Pancreas (tissue), 10 donors: ENCODE data around the gene TREX2. TPM values are rescaled to one million over a fixed set of nuclear protein-coding genes. Genes with fewer than 3 reads are reported as not detected.

Experiments used
- ATAC-seq, 4 donors: fragments of 200-7000 bp; cut with Tn5 transposase; one replicate each; pipeline versions ENCODE4 v1.8.0 to v1.9.1; 2020; ENCODE audit warnings: mild to moderate bottlenecking in 4 of 4, moderate library complexity in 4 of 4
- DNase-seq, 6 donors: peaks; one replicate each; pipeline ENCODE4 v3.0.0-alpha.2; 2020
- FAIRE-seq: peaks from 2 replicates; lab custom pipeline; 2012; peaks lifted over from hg19 to GRCh38; lab: Jason Lieb, UNC
- H3K27ac ChIP-seq, 4 donors: fragments of 200-600 bp; sonication (generic); 1 replicate in 3 of 4; 2 replicates in 1 of 4; pipeline versions ENCODE4 v1.5.0 to v1.8.0; 2020
- H3K27me3 ChIP-seq, 4 donors: fragments of 200-600 bp; one replicate each; pipeline ENCODE4 v1.8.0; 2021
- H3K36me3 ChIP-seq, 3 donors: fragments of 200-600 bp; sonication (generic) in 1 of 3; one replicate each; pipeline versions ENCODE4 v1.5.0 to v1.8.0; 2020 to 2021
- H3K4me1 ChIP-seq, 3 donors: fragments of 200-600 bp; one replicate each; pipeline ENCODE4 v1.8.0; 2021
- H3K4me3 ChIP-seq, 4 donors: fragments of 200-600 bp; sonication (generic) in 2 of 4; one replicate each; pipeline versions ENCODE4 v1.5.0 to v1.8.0; 2020 to 2021
- H3K9me3 ChIP-seq, 4 donors: fragments of 200-600 bp; one replicate each; pipeline ENCODE4 v1.8.0; 2021
- CTCF ChIP-seq, 4 donors: fragments of 200-600 bp; sonication (generic) in 3 of 4; IDR thresholded peaks; one replicate each; pipeline versions ENCODE4 v1.5.0 to v1.8.0; 2021; ENCODE audit warnings: antibody characterized with exemption in 4 of 4
- WGBS, 2 donors: extraction: QIAGEN DNeasy Blood & Tissue Kit; methylation state at CpG; one replicate each; pipeline ENCODE4 v1.1.7; 2013; 5-methylcytosine and 5-hydroxymethylcytosine counted together
- intact Hi-C, 3 donors: fragments of 100-400 bp; cut with DNase I; formaldehyde crosslinking; loops; one replicate each; pipeline versions ENCODE4 v1.11.1 to v1.14.2; 2022
- polyA plus RNA-seq, 2 donors: library from polyadenylated mRNA; stranded (reverse); fragments of 200-250 nt; gene quantifications; one replicate each; pipeline ENCODE4 v1.2.3, GENCODE V29; 2013
- total RNA-seq, 6 donors: library from RNA; stranded (reverse); fragmentation: NEBNext Ultra II Directional in 4 of 6; extraction: Animal tissue kit (Norgen Biotek cat#: 25700) in 4 of 6; gene quantifications; one replicate each; pipeline versions ENCODE4 v1.2.1 to v1.2.4, GENCODE V29; 2021 to 2023
- donor health status: healthy with polysubstance abuse.
- donor health status: DM: no; HTN: no; CAD: no; lungs with moderate emphysema.
- donor health status: DM: no; HTN: no; CAD: no.
- donor health status: control.
- donor health status: control.
- donor health status: Bipolar disorder and iron deficiency.
- donor health status: DM: yes; HTN: yes; CAD: no.
- donor health status: DM: no; HTN: no; CAD: no.
- donor health status: DM: no; HTN: no; CAD: no.
- donor health status: DM: yes; HTN: yes; CAD: no.

The TREX2 gene
- total and polyA plus RNA-seq, 8 donors = 0.19 to 0.91 (median 0.55) TPM; not detected in 1

- no peak overlapping the region for H3K4me3 ChIP-seq
- TF ChIP-seq CTCF (IDR thresholded peaks at IDR 0.05) = no peak
- peaks cover 0 to 4% (median 0%) of the 10 kb centered on the region in 4 donors for H3K27me3 ChIP-seq
- intact Hi-C loops = no loop called here
- DNase-seq (peak in 1 of 6 donors; percentile 48), ATAC-seq (no peak), FAIRE-seq (no peak)
- H3K36me3 ChIP-seq = no peaks in the 10 kb centered on the region
- no peaks in the 10 kb centered on the region for H3K9me3 ChIP-seq
- no peaks in the 10 kb centered on the region for H3K4me1 ChIP-seq
- WGBS, 2 donors = 70 to 76% methylated on average over 17 of the region's 17 CpGs
- H3K27ac ChIP-seq = no peak overlapping the region
Observed at GRCh38 chrX:153398275-153398960, 47.4 kb downstream of the TREX2 start.

GRCh38 chrX:153397256-153397960 lies 48.4 kb downstream of the TREX2 start:
- DNase-seq (peak in 1 of 6 donors; percentile 48), FAIRE-seq (no peak), ATAC-seq (no peak)
- no peak for TF ChIP-seq CTCF (IDR thresholded peaks at IDR 0.05)
- no peak overlapping the region for H3K27ac ChIP-seq
- peaks cover 0 to 4% (median 0%) of the 10 kb centered on the region in 4 donors for H3K27me3 ChIP-seq
- intact Hi-C loops = no loop called here
- H3K36me3 ChIP-seq = no peaks in the 10 kb centered on the region
- H3K4me1 ChIP-seq = no peaks in the 10 kb centered on the region
- no peak overlapping the region for H3K4me3 ChIP-seq
- WGBS, 2 donors = 80 to 86% methylated on average over 27 of the region's 27 CpGs
- no peaks in the 10 kb centered on the region for H3K9me3 ChIP-seq

- intact Hi-C loops = no loop called here
- H3K4me1 ChIP-seq = no peaks in the 10 kb centered on the region
- peak in 1 of 6 donors; percentile 52 for DNase-seq
- 84 to 87% methylated on average over 21 to 25 of the region's 26 CpGs for WGBS, 2 donors
- peaks cover 0 to 4% (median 0%) of the 10 kb centered on the region in 4 donors for H3K27me3 ChIP-seq
- H3K27ac ChIP-seq = no peak overlapping the region
- ATAC-seq = no peak
- no peaks in the 10 kb centered on the region for H3K9me3 ChIP-seq
- no peak overlapping the region for H3K4me3 ChIP-seq
- no peak for TF ChIP-seq CTCF (IDR thresholded peaks at IDR 0.05)
- FAIRE-seq = no peak
- no peaks in the 10 kb centered on the region for H3K36me3 ChIP-seq
Observed at GRCh38 chrX:153396320-153397195, 49.3 kb downstream of the TREX2 start.

GRCh38 chrX:153395613-153396319 lies 50.1 kb downstream of the TREX2 start:
- TF ChIP-seq CTCF (IDR thresholded peaks at IDR 0.05) = no peak
- no peaks in the 10 kb centered on the region for H3K36me3 ChIP-seq
- peaks cover 0 to 4% (median 0%) of the 10 kb centered on the region in 4 donors for H3K27me3 ChIP-seq
- H3K4me1 ChIP-seq = no peaks in the 10 kb centered on the region
- H3K9me3 ChIP-seq = no peaks in the 10 kb centered on the region
- H3K27ac ChIP-seq = no peak overlapping the region
- FAIRE-seq (no peak), ATAC-seq (no peak), DNase-seq (peak in 1 of 6 donors; percentile 53)
- WGBS, 2 donors = 85 to 88% methylated on average over 26 of the region's 26 CpGs
- intact Hi-C loops = no loop called here
- H3K4me3 ChIP-seq = no peak overlapping the region
